Fibroblast of lung (primary cell): ENCODE data around the gene KTI12.

Source experiments
- CTCF ChIP-seq, 2 donors: IDR thresholded peaks in 1 of 2; conservative IDR thresholded peaks in 1 of 2; 1 replicate in 1 of 2; 2 replicates in 1 of 2; pipeline ENCODE4 v1.5.1; 2011 to 2012; ENCODE audit warnings: low read length in 2 of 2, control low read depth in 1 of 2, inconsistent platforms in 1 of 2, low read depth in 1 of 2, mild to moderate bottlenecking in 1 of 2
- EZH2 ChIP-seq: IDR thresholded peaks from 2 replicates; pipeline ENCODE4 v1.5.1; 2012; ENCODE audit warnings: low read length, control low read depth, mild to moderate bottlenecking; ENCODE audit errors: missing control alignments

GRCh38 chr1:51988254-51988653 lies 45.4 kb downstream of the KTI12 start:
- TF ChIP-seq EZH2: no peak
- no peak for TF ChIP-seq CTCF (conservative IDR thresholded peaks at IDR 0.05 in 1 of 2, IDR thresholded peaks at IDR 0.05 in 1 of 2; ENCODE audit: low read depth in 1 of 2, low read length in 2 of 2)
